GM18520 (cell line): ENCODE measurements around the gene RBM26.
A peak's percentile ranks its signal among the peaks of the same experiment; 100 is the strongest.

Experiments used
- ATAC-seq: cut with Tn5 transposase; IDR thresholded peaks from one replicate; pipeline ENCODE4 v1.9.1; 2021; ENCODE audit not compliant: unreplicated experiment

The RBM26 gene

GRCh38 chr13:79423801-79424642 is 18.0 kb upstream of the RBM26 start:
- ATAC-seq = peak; percentile 57

GRCh38 chr13:79423340-79423739 is 17.3 kb upstream of the RBM26 start:
- ATAC-seq = no peak

GRCh38 chr13:79419365-79419764 is 13.3 kb upstream of the RBM26 start:
- ATAC-seq = no peak

- no peak for ATAC-seq
Measured at GRCh38 chr13:79417741-79418140, 11.7 kb upstream of the RBM26 start.

- ATAC-seq = no peak
Measured at GRCh38 chr13:79413521-79413920, 7.5 kb upstream of the RBM26 start.

GRCh38 chr13:79409828-79410227 is 3.8 kb upstream of the RBM26 start:
- ATAC-seq = no peak

GRCh38 chr13:79407349-79407979 is 1.4 kb upstream of the RBM26 start:
- no peak for ATAC-seq

GRCh38 chr13:79406597-79406908 is 498 bp upstream of the RBM26 start:
- ATAC-seq = peak; percentile 18

- ATAC-seq = peak; percentile 18
Measured at GRCh38 chr13:79405501-79405830, 589 bp downstream of the RBM26 start.

GRCh38 chr13:79404985-79405384 is 1.1 kb downstream of the RBM26 start:
- ATAC-seq = no peak

GRCh38 chr13:79404361-79404760 is 1.7 kb downstream of the RBM26 start:
- ATAC-seq = no peak

GRCh38 chr13:79403113-79403512 is 2.9 kb downstream of the RBM26 start:
- ATAC-seq = no peak

- ATAC-seq = no peak
Measured at GRCh38 chr13:79402679-79403078, 3.4 kb downstream of the RBM26 start.

GRCh38 chr13:79402074-79402635 is 3.9 kb downstream of the RBM26 start:
- ATAC-seq = no peak

- ATAC-seq = peak; percentile 33
Measured at GRCh38 chr13:79401259-79402070, 4.6 kb downstream of the RBM26 start.

- no peak for ATAC-seq
Measured at GRCh38 chr13:79398915-79399314, 7.1 kb downstream of the RBM26 start.

- ATAC-seq = no peak
Measured at GRCh38 chr13:79398127-79398526, 7.9 kb downstream of the RBM26 start.

GRCh38 chr13:79395881-79396280 is 10.2 kb downstream of the RBM26 start:
- ATAC-seq = no peak

GRCh38 chr13:79393564-79394249 is 12.3 kb downstream of the RBM26 start:
- ATAC-seq = peak; percentile 59

GRCh38 chr13:79392882-79393563 is 13.0 kb downstream of the RBM26 start:
- ATAC-seq = peak; percentile 52
